ENCODE results near the gene ZNF354C.

DNA sequence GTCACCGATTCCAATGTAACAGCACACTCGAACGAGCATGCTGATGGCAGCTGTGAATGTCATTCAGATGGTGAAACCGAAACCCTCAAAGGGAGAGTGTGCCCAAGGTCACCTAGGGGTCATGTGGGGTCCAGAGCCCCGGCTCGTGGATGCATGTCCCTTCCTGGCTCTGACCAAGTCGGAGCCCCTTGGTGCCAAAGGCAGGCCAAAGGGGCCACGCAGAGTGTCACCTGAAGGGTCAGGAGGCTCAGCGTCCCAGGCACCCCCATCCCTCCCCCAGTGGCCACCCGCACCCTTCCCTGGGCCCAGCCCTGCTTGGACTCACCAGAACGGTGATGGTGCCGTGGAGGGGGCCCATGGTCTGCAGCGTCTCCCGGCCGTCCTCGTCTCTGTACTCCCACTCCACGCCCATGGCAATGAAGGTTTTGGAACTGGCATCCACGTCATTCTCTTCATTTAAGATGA, 69.5 kb downstream of the ZNF354C start:
- TF ChIP-seq, protein P1, sequence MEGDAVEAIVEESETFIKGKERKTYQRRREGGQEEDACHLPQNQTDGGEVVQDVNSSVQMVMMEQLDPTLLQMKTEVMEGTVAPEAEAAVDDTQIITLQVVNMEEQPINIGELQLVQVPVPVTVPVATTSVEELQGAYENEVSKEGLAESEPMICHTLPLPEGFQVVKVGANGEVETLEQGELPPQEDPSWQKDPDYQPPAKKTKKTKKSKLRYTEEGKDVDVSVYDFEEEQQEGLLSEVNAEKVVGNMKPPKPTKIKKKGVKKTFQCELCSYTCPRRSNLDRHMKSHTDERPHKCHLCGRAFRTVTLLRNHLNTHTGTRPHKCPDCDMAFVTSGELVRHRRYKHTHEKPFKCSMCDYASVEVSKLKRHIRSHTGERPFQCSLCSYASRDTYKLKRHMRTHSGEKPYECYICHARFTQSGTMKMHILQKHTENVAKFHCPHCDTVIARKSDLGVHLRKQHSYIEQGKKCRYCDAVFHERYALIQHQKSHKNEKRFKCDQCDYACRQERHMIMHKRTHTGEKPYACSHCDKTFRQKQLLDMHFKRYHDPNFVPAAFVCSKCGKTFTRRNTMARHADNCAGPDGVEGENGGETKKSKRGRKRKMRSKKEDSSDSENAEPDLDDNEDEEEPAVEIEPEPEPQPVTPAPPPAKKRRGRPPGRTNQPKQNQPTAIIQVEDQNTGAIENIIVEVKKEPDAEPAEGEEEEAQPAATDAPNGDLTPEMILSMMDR (IDR thresholded peaks at IDR 0.05) = no peak
- TF ChIP-seq POLR2A (IDR thresholded peaks at IDR 0.05) = no peak
